Jurkat, Clone E6-1 (cell line): ENCODE measurements around the gene NECAP2. TPM values are rescaled to one million over a fixed set of nuclear protein-coding genes. Genes with fewer than 3 reads are reported as not detected.
A peak's percentile ranks its signal among the peaks of the same experiment; 100 is the strongest.

Experiments used
- DNase-seq: peaks from one replicate; pipeline ENCODE4 v3.0.0-alpha.2; 2011; ENCODE audit warnings: low read depth, low spot score
- H3K4me3 ChIP-seq: 2 replicates; pipeline ENCODE4 v1.5.1; 2011; ENCODE audit warnings: mild to moderate bottlenecking, low read length, control low read depth, moderate library complexity
- polyA plus RNA-seq: library from polyadenylated mRNA; unstranded; fragments of >200 nt; gene quantifications from one replicate; pipeline ENCODE4 v1.2.1, GENCODE V29; 2012; ENCODE audit warnings: missing spikeins; ENCODE audit not compliant: insufficient read length, insufficient read depth

The NECAP2 gene, protein sequence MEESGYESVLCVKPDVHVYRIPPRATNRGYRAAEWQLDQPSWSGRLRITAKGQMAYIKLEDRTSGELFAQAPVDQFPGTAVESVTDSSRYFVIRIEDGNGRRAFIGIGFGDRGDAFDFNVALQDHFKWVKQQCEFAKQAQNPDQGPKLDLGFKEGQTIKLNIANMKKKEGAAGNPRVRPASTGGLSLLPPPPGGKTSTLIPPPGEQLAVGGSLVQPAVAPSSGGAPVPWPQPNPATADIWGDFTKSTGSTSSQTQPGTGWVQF
- polyA plus RNA-seq = 54.0 TPM

DNA sequence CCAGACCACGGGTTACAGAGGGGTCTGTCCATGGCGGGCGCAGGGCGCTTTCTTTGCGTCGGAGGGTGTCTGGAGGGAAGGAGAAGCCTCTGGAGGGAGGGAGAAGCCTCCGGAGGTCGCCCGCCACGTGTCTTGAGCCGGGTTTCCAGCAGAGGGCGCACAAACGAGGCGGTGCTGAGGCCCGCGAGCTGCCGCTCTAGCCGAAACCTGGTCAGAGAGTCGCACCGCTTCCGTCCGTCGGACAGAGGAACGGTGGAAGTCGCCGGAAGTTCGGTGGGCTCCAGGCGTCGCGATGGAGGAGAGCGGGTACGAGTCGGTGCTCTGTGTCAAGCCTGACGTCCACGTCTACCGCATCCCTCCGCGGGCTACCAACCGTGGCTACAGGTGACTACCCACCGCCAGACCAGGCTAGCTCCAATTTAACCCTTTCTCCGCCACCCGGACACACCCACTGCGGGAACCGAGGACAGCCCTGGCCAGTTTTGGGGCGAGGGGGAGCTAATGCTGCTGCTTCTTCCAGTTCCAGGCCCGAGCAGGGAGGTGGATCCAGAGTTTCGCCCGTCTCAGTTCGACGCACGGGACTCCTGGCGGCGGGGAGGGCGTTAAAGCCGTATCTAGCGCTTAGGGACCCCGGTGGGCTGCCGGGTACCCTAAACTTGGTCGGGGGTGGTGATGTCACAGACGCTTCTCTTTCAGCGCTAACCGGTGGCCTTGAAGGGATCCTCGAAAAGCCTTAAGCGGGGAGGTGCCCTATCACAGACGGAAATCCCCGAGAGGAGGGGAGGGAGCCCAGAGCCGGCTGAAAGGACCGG, at the start of gene NECAP2:
TSS of gene NECAP2 (plus strand) at position 255 of the 812 bp plus-strand sequence. CDS start at position 293, 38 bp downstream.
- DNase-seq = peak; percentile 90
- H3K4me3 ChIP-seq = peak within 1 kb of the TSS; percentile 99

DNA sequence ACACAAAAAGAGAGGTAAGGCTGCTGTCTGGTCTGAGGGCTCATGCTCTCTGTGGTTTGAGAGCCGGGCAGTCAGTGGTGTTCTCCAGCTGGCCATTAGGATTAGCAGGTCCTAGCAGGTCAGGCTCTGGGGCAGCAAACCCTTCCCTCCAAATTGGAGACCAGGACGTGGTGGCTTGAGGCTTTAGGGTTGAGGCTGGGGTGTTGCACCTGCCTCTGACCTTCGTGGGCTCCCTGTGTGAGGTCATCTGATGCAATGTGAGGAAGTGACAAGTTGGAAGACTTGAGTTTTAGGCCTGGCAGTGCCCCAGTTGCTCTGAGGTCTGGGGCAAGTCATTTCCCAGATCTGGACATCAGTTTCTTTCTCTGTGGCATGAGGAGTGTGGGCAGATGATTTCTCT, 49.1 kb upstream of the NECAP2 start:
- no peak overlapping the region for H3K4me3 ChIP-seq
- DNase-seq = no peak

DNA sequence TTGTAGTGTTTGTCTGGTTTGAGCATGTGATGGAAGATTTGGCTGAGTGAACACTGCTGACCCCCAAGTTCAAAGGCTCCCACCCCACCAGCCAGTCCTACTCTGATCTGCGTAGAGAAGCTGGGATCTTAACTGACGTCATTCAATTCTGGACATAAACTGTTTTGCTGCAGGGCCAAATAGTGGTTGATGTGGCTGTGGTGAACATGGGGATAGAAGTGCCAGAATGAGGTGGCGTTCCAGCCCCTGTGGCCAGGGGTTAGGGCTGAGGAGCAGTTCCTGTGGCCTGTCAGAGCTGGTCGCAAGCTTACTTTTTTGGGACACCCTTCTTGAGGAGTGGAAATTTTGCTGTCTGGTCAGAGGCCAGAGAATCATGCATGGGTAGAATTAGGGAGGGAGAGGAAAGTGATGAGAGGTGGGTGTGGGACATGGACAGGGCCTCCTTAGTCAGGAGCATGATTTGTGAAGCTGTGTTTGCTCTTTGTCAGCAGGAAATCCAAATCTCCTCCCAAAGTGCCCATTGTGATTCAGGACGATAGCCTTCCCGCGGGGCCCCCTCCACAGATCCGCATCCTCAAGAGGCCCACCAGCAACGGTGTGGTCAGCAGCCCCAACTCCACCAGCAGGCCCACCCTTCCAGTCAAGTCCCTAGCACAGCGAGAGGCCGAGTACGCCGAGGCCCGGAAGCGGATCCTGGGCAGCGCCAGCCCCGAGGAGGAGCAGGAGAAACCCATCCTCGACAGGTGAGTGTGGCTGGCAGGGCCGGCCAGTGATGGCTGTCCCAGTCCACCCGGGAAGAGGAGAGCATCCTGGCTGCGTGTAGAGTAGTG, 47.6 kb upstream of the NECAP2 start:
- H3K4me3 ChIP-seq = no peak overlapping the region
- no peak for DNase-seq

DNA sequence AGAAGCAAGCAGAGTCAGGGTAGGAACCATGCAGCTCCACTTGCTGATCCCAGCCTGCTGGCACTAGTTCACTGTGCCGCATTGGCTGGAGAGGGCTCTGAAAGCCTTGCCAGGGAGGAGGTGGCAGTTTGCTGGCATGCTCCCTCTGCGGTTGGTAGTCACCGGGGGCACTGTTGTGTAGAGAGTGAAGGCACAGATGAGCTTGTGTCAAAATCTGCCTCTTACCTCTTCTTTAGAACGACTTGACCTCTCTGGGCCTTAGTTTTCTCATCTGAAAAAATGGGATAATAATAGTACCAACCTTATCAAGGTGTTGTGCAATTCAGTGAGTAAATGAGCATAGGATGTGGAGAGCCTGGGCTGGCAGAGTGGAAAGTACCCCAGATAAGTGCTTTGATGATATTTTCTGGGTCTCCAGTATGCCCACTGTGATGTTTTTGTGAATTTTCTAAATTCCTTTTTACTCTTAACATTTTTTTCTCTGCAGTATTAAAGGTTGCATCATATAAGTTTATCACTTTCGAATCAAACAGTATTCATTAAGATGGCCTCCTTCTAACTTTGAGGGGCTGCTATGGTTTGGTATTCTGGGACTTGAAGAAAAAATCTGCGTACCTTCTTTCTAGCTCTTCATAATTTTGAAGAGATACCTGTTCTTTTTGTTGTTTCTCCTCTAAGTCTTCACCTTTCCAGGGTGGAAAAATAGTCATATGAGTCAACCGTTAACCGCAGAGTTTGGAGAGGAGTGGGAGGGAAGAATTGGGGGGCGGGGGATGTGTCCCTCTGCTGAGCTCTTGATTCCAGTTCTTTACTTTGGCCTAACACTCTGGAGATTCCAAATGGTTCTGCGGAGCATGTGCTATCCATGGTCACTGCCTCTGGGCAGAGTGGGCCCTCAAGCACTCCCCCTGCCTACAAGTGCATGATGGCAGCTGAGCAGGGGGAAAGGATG, 46.7 kb upstream of the NECAP2 start:
- DNase-seq = no peak

DNA sequence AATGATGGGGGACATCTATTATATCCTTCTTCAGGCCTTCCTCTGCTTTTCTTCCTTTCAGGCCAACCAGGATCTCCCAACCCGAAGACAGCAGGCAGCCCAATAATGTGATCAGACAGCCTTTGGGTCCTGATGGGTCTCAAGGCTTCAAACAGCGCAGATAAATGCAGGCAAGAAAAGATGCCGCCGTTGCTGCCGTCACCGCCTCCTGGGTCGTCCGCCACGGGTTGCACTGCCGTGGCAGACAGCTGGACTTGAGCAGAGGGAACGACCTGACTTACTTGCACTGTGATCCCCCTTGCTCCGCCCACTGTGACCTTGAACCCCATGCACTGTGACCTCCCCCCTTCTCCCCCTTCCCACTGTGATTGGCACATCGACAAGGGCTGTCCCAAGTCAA, 45.5 kb upstream of the NECAP2 start:
- DNase-seq = no peak
- H3K4me3 ChIP-seq = no peak overlapping the region

More for the DNA sequence above, 46.7 kb upstream of the NECAP2 start:
- H3K4me3 ChIP-seq = no peak overlapping the region

DNA sequence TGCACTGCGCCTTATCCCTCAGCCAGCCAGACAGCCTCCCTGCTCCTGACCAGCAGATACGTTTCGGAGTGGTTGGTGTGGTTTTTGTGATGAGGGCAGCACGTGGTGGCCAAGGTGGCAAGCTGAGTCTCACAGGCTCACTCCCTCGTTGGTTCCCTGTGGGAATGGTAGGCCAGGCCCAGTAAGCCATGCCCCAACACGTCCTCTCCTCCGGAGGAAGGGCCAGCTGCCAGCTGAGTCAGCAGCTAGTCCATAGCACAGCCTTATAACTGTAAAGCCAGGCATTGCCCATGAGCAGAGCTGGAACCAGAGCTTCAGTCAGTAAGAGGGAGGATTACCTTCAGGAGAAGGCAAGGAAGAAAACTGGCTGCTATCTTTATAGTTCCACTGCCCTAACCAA, 43.9 kb upstream of the NECAP2 start:
- H3K4me3 ChIP-seq = no peak overlapping the region
- DNase-seq = no peak

DNA sequence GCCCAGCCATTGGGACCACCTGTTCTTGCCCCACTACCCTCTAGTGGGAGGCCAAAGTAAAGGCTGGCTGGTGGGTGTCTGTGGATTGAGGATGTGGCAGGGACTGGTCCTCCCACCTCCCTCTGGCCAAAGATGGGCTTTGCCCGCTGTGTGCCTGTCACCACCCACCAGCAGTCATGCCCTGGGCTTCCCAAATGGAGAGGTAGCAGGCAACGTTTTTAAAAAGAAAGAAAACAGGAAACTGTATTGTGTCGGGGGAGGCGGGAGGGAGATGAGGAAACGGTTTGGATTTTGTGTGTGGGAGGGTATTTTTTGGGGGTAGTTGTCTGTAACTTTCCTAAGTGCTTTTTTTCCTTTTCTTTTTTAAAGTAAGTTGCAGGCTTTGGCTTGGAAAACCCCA, 43.4 kb upstream of the NECAP2 start:
- DNase-seq = no peak

DNA sequence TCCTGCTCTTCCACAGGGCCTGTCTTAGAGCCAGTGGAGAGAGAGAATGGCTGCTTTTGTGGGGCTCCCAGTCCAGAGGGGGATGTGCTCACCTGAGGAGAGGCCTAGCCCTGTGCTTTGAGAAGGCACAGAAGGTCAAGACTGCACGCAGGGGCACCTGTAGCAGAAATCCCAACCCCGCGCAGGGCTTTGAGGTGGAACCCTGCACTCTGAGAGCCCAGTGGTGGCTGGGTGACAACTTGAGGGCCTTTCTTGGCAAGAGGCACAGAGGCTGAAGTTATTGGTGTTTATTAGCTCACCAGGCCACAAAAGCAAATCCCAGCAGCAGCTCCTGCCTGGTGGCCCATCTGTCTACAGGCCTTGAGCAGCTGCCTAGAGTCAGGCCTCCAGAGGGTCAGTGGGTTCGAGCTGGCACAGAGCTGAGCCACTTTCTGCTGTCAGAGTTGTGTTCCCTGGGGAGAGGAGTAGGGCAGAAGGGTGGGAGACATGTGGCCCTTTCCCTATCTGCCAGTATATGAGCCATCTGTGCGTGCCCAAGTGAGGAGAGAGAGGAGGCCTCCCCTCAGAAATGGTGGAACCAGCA, 42.1 kb upstream of the NECAP2 start:
- H3K4me3 ChIP-seq = no peak overlapping the region
- no peak for DNase-seq

More for the DNA sequence above, 43.4 kb upstream of the NECAP2 start:
- H3K4me3 ChIP-seq = no peak overlapping the region

DNA sequence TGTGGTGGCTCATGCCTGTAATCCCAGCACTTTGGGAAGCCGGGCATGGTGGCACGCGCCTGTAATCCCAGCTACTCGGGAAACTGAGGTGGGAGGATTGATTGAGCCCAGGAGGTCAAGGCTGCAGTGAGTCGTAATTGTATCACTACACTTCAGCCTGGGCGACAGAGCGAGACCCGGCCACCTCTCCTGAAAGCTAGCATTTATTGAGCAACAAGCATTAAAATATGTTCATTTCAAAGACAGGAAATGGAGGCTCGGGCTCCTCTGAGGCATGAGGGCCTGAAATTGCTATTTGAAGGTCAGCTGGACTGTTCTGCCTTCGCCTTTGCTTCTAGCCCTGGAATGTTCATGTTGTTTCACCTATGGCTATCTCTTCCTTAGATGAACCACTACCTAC, 37.8 kb upstream of the NECAP2 start:
- DNase-seq = no peak
- H3K4me3 ChIP-seq = no peak overlapping the region

DNA sequence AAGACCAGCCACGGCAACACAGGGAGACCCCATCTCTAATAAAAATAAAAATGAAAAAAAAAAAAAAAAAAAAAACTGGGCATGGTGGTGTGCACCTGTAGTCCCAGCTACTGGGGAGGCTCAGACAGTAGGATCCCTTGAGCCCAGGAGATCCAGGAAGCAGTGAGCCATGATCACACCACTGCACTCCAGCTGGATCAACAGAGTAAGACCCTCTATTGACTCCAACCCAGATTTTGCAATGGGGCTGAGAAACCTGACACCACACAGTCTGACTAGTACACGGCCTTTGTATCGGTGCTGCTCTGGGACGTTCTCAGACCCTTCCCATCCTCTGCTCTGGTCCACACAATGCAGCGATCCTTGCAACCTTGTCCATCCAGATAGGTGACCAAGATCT, 35.1 kb upstream of the NECAP2 start:
- H3K4me3 ChIP-seq = no peak overlapping the region
- no peak for DNase-seq

DNA sequence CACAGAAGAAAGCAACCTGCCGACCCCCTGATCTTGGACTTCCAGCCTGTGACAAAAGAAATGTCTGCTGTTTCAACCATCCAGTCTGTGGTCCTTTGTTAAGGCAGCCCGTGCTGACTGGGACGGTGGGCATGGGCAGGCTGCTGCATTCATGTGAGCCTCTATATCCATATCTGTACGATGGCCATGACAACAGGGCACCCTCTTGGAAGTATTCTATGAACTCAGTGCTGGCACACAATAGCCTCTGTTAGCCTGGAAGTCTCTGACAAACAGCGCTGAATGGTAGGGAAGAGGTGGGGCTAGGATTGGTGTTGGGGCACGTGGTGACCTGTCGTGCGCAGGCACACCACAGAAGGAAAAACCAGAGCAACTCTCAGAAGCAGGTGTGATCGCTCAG, 33.7 kb upstream of the NECAP2 start:
- no peak overlapping the region for H3K4me3 ChIP-seq
- DNase-seq = no peak

DNA sequence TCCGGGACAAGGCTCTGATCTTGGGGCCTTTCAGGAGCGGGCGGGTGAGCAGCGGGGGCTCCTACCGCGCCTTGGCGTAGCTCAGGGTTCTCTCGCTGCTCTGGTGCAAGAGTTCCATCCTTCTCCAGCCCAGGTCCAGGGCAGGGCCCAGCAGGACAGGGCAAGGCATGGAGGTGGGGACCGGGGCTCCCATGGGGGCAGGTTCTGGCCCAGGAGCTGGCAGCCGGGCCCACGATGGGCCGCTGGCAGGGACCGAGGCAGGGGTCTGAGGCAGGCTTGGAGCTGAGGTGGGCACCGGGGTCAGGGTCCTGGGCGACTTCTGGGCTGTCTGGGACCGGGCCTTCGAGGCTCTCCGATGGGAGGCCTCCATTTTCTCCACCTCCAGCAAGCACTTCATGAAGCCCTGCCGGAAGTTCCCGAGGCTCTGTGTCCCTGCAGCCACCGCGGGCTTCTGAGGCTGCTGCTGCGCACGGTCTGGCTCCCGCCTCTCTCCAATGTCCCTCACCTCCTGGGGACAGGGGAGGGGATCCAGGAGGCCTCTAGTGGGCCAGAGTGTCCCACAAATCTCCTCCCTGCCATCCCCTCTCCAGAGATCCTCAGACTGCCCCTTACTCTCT, 30.9 kb upstream of the NECAP2 start:
- DNase-seq = no peak

DNA sequence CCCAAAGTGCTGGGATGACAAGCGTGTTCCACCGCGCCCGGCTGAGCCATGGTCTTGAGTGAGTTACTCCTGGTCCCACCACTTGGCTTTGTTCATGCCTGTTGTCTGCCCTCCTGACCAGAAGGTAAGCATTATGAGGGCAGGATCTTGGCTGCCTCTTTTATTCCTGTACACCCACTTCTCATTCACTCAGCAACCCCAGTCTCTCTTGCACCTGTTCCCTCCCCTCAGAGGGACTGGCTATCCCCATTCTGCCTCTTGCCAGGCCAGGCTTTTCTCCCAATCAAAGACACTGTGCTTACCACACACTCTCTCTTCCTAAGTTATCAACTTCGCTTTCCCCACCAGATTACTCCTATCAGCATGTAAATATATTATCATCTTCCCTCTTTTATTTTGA, 29.7 kb upstream of the NECAP2 start:
- DNase-seq = no peak
- no peak overlapping the region for H3K4me3 ChIP-seq

More for the DNA sequence above, 30.9 kb upstream of the NECAP2 start:
- no peak overlapping the region for H3K4me3 ChIP-seq

DNA sequence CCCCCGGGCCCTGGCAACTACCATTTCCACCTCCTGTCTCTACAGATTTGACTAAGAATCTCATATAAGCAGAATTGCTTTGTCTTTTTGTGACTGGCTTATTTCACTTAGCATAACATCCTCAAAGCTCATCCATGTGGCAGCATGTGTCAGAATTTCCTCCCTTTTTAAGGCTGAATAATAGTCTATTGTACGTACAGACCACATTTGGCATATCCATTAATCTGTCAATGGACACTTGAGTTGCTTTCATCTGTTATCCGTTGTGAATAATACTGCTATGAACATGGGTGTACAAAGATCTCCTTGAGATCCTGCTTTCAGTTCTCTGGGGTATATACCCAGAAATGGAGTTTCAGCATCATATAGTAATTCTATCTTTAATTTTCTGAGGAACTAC, 27.3 kb upstream of the NECAP2 start:
- H3K4me3 ChIP-seq = no peak overlapping the region
- DNase-seq = no peak

DNA sequence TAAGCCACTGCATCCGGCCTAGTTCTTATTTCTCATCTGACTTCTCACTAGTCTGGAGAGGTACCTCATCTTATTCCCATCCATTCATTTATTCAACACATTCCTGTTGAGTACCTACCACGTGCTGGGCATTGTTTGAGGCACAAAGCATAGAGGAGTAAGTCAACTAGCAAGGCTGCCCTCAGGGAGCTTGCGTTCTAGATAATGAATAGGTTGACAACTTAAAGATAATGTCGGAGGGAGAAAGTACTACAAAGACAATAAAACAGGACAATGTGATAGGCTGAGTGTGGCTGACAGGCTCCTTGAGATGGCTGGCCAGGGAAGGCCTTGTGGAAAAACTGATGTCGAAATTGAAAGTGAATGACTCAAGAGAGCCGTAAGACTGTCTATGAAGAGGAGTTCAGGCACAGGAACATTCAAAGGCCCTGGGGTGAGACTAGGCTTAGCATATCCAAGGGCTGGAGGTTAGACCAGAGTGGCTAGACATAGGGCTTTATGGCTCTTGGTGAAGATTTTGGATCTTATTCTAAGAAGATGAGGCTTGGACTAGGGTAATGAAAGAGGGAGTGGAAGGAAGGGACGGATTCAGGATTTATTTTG, 21.6 kb upstream of the NECAP2 start:
- DNase-seq = no peak
- no peak overlapping the region for H3K4me3 ChIP-seq

DNA sequence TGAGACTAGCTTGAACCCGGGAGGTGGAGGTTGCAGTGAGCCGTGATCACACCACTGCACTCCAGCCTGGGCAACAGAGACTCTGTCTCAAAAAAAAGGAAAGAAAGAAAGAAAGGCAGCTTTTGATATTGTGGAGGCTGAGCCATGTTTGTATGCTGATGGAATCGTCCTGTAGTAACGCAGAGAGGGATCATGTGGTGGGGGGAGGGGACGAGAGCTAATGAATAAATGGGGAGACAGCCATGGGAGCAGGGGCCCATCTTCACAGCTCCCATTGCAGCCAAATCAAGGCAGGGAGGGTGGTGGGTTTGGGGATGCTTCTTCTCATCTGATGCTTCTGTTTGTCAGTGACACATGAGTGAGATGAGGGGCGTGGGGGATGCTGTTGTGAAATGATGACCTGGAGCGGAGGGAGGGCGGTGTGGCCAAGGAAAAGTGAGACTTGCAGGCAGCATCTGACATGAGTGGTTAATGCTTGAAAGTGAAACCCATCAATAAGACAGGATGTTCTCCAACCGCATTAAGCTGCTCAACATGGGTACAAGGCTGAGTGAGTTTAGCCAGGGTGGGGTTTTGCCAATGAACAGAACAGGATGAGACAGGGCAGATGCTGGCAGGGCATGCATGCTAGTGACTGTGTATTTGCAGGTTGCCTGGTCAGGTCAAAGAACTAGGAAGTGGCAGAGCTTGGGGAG, 20.0 kb upstream of the NECAP2 start:
- H3K4me3 ChIP-seq = peak overlapping the region; percentile 36
- DNase-seq = peak; percentile 91

DNA sequence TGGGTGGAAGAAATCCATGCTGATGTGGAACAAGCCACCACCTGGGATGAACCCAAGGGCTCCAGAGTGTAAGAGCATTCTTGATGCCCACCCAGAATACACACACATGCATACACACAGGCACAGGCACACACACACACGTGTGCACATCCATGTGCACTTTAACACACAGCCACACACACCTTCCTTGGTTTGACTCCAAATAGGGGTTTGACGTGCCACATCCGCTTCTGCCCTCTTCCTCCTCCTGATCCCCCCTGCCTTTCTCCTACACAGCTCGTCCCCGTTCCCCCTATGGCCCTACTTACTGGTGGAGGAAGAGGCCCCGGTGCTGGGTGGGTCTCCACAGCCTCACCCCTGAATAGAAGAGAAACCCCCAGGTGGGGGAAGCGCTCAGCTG, 19.3 kb upstream of the NECAP2 start:
- peak overlapping the region; percentile 36 for H3K4me3 ChIP-seq
- DNase-seq = peak; percentile 63
